Activated T-cell treated with anti-CD3 and anti-CD28 coated beads, Interleukin-2, amount 50 U/mL, for 24 hours (primary cell): ENCODE data around the gene ATP6V1B1.

ENCODE experiments used
- DNase-seq: peaks from one replicate; pipeline ENCODE4 v3.0.0-alpha.2; 2020
- H3K27ac Mint-ChIP-seq: 2 replicates; pipeline ENCODE4 v1.8.0; 2020; ENCODE audit warnings: mild to moderate bottlenecking, mixed read lengths
- H3K27me3 Mint-ChIP-seq: 2 replicates; pipeline ENCODE4 v1.8.0; 2020; ENCODE audit warnings: mixed read lengths
- H3K36me3 Mint-ChIP-seq: 2 replicates; pipeline ENCODE4 v1.8.0; 2020; ENCODE audit warnings: low read depth, mixed read lengths
- H3K4me1 Mint-ChIP-seq: 2 replicates; pipeline ENCODE4 v1.8.0; 2020; ENCODE audit warnings: low read depth, mixed read lengths
- H3K4me3 Mint-ChIP-seq: 2 replicates; pipeline ENCODE4 v1.8.0; 2020; ENCODE audit warnings: mild to moderate bottlenecking, moderate library complexity, mixed read lengths
- H3K9me3 Mint-ChIP-seq: 2 replicates; pipeline ENCODE4 v1.8.0; 2020; ENCODE audit warnings: mixed read lengths

ATP6V1B1 gene

DNA sequence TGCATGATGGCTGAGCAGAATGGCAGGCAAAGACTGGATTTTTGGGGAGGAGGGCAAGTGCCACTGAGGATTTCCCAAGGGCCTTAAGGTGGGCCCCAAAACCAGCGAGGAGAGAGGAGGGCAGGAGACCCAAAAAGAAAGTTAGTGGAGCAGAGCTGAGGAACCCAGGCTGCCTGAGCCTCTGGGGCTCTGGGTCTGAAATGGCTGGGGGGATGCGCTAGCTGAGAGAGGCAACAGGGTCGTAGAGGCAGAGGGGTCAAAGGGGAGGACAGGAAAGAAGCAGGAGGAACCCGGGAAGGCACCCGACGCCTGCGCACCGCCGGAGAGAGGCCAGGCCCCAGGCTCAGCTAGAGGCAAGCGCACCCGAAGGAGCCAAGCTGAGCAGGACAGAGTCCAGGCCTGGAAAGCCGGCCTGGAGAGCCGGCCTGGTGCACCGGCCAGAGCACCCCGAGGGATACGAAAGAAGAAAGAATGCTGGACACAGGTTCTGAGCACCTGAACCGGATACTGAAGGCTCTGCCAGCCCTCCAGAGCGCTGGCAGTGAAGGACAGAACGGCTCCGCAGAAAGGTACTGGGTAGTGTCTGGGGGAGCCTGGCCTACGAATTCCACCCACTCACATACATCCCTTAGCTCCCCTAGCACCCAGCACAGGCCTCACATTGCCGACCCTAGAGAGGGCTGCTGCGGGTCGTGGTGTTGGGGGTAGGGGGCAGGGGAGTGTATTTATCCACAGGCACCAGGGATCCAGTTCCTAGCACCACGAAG lies 39.5 kb upstream of the ATP6V1B1 start:
- Mint-ChIP-seq H3K36me3 (no peaks in the 10 kb centered on the region), H3K4me1 (peaks cover 22% of the 10 kb centered on the region), H3K27ac (no peak overlapping the region), H3K9me3 (no peaks in the 10 kb centered on the region), H3K4me3 (no peak overlapping the region), H3K27me3 (peaks cover 93% of the 10 kb centered on the region)
- peak; percentile 22 for DNase-seq

GRCh38 chr2:70896765-70897202 lies 38.9 kb upstream of the ATP6V1B1 start:
- Mint-ChIP-seq H3K4me3 (no peak overlapping the region), H3K4me1 (peaks cover 26% of the 10 kb centered on the region), H3K27ac (no peak overlapping the region), H3K27me3 (peaks cover 93% of the 10 kb centered on the region), H3K9me3 (no peaks in the 10 kb centered on the region), H3K36me3 (no peaks in the 10 kb centered on the region)
- peak; percentile 15 for DNase-seq

- Mint-ChIP-seq H3K4me1 (peaks cover 29% of the 10 kb centered on the region), H3K27me3 (peaks cover 93% of the 10 kb centered on the region), H3K27ac (no peak overlapping the region), H3K4me3 (no peak overlapping the region), H3K9me3 (no peaks in the 10 kb centered on the region), H3K36me3 (no peaks in the 10 kb centered on the region)
- DNase-seq = no peak
Observed at GRCh38 chr2:70897203-70897976, 38.3 kb upstream of the ATP6V1B1 start.

DNA sequence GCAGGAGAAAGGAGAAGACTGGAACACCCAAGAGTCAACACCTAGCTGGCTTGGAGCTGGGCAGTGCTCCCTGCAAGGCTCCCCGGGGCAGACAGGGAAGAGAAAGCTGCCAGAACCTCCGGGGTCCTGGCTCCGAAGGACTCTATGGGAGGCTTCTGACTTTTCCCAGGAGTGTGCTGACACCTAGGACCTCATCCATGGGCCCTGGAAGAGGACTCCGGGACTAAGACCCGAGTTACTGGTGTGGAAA lies 37.8 kb upstream of the ATP6V1B1 start:
- Mint-ChIP-seq H3K27me3 (peaks cover 93% of the 10 kb centered on the region), H3K4me1 (peaks cover 29% of the 10 kb centered on the region)
- DNase-seq = no peak

DNA sequence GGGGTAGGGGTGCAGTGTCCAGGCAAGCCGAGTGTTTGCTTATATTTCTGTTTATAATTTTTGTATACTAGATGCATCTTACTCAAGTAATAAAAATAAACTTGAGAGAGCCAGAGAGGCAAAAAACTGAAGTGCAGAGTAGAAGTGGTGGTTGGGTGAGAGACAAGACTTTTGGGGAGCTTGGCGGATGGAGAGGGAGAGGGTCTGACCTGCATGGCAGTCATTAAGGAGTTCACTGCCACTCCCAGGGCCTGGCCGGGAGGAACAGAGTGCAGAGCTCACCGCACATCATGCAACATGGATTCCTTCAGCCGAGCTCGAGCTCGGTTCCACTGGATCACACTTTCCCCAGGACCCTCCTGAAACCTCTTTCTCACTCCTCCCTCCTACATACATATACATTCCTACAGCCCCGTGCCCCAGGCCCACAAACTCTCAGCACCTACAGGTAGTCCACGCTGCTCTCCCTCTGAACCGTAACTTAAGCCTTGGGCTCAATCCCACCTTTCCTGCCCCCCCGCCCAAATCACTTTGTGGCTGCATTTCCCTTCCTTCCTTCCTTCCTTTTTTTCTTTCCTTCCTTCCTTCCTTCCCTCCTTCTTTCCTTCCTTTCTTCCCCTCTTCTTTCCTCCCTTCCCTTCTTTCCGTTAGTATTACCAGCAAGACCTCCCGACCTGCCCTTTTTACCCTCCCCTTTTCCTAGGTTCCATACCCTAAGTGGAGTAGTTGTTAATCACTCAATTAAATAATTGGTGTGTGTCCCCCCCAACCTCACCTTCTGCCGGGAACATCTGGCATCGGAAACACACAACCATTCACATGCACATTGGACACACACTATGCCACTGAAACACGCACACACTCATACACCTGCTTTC lies 37.1 kb upstream of the ATP6V1B1 start:
- Mint-ChIP-seq H3K27me3 (peaks cover 95% of the 10 kb centered on the region), H3K4me3 (no peak overlapping the region), H3K27ac (no peak overlapping the region), H3K4me1 (peaks cover 29% of the 10 kb centered on the region), H3K36me3 (no peaks in the 10 kb centered on the region), H3K9me3 (no peaks in the 10 kb centered on the region)
- no peak for DNase-seq

More for the DNA sequence above, 37.8 kb upstream of the ATP6V1B1 start:
- no peak overlapping the region for H3K27ac Mint-ChIP-seq
- no peaks in the 10 kb centered on the region for H3K36me3 Mint-ChIP-seq
- H3K4me3 Mint-ChIP-seq = no peak overlapping the region
- H3K9me3 Mint-ChIP-seq = no peaks in the 10 kb centered on the region

DNA sequence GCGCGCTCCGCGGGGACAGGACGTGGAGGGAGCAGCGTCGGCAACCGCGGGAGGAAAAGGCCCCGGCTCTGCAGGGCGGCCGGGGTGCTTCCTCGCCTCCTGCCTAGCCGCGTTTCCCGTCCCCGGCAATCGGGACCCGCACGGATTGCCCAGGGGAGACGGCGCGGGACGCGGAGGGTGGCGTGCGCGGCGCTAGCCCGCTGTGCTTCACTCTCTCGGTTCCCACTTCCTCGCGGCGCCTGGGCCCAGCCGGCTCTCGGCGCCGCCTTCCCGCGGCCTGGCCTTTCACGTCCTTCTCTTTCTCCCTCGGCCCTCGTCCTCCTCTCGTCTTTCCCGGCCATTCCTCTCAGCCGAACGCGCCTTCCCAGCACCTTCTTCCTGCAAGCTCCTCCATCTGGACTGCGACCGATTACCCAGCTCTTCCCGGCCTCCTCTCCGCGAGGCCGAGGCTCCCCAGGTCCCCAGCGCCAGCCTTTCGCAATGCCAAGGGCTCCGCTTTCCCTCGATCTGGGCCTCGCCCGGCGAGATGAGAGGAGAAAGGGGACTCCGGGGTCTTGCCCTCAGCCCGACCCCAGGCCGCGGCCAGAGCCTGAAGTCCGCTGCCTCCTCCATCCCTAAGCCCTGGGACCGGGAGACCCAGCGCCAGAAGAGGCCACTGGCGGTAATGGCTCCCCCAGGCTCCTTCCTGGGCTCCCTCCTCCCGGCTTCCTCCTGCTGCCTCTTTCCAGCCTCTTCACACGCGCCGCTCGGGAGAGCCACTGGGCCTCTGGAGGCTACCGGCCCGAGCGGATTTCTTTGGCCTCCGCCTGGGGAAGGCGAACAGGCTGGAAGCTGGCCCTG lies 34.3 kb upstream of the ATP6V1B1 start:
- Mint-ChIP-seq H3K4me3 (peak overlapping the region; percentile 68), H3K4me1 (peaks cover 29% of the 10 kb centered on the region), H3K36me3 (no peaks in the 10 kb centered on the region), H3K27ac (no peak overlapping the region), H3K9me3 (no peaks in the 10 kb centered on the region), H3K27me3 (peaks cover 98% of the 10 kb centered on the region)
- DNase-seq = no peak

DNA sequence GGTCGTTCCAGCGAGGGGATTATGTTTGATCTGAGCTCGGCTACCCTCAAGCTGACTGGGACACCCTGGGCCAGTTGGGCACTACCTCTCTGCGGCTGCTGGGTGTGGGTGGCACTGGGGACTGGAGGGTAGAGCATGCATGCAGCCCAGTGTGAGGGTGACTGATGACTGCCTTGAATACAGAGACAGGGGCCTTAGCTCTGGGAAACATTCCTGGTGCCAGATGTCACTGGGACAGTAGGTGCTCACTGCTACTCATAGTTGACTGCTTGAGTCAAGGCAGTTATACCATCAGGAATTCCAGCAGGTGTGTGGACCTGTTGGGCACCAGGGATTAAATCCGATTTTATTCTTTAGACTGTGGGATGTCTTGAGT lies 33.6 kb upstream of the ATP6V1B1 start:
- no peak for DNase-seq
- H3K4me3 Mint-ChIP-seq = peak overlapping the region; percentile 3
- no peaks in the 10 kb centered on the region for H3K9me3 Mint-ChIP-seq
- peaks cover 32% of the 10 kb centered on the region for H3K4me1 Mint-ChIP-seq
- H3K27me3 Mint-ChIP-seq = peaks cover 98% of the 10 kb centered on the region
- no peak overlapping the region for H3K27ac Mint-ChIP-seq
- H3K36me3 Mint-ChIP-seq = no peaks in the 10 kb centered on the region

DNA sequence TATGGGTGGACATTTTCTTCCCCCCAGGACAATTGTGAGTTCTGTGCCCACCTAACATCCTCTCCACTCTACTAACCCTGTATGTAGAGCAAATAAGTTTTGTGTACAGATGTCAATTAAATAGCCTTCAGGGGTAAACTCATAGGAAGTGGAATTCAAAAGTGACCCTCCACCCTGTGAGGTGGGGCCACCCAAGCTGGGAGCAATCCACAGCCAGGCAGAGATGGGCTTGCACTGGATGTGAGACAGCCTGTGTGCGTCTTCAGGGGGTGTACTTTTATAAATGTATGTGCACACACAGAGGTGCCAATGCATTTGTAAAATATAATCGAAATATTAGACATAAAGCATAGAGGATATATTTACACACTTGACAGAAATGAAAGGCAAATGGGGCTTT lies 33.1 kb upstream of the ATP6V1B1 start:
- Mint-ChIP-seq H3K27me3 (peaks cover 98% of the 10 kb centered on the region), H3K9me3 (no peaks in the 10 kb centered on the region), H3K4me1 (peaks cover 33% of the 10 kb centered on the region), H3K4me3 (no peak overlapping the region), H3K36me3 (no peaks in the 10 kb centered on the region), H3K27ac (no peak overlapping the region)
- DNase-seq = no peak

DNA sequence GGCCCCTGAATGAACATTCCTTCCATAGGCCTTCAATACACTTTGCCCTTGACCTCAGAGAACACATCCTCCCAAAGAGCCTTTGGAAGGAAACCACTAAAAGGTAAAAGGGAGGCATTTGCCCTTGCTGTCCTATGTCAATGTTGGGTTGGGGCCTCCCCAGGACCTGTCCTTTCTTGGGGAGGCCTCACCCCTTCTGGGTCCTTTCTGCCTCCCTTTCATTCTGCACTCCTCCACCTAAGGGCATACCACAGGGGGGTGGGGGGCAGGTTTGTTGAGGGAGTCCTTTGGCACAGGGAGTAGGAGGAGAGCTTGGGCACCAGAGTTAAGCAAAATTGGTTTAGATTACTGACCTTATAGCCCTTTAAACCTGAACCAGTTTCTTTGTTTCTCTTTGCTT lies 32.5 kb upstream of the ATP6V1B1 start:
- no peak overlapping the region for H3K4me3 Mint-ChIP-seq

GRCh38 chr2:70903641-70904340 lies 31.9 kb upstream of the ATP6V1B1 start:
- H3K27ac Mint-ChIP-seq = no peak overlapping the region
- H3K4me1 Mint-ChIP-seq = peaks cover 36% of the 10 kb centered on the region
- no peak for DNase-seq
- no peak overlapping the region for H3K4me3 Mint-ChIP-seq
- H3K27me3 Mint-ChIP-seq = peaks cover 96% of the 10 kb centered on the region
- H3K9me3 Mint-ChIP-seq = no peaks in the 10 kb centered on the region
- no peaks in the 10 kb centered on the region for H3K36me3 Mint-ChIP-seq

More for the DNA sequence above, 32.5 kb upstream of the ATP6V1B1 start:
- H3K9me3 Mint-ChIP-seq = no peaks in the 10 kb centered on the region
- no peaks in the 10 kb centered on the region for H3K36me3 Mint-ChIP-seq
- no peak for DNase-seq
- peaks cover 96% of the 10 kb centered on the region for H3K27me3 Mint-ChIP-seq
- H3K4me1 Mint-ChIP-seq = peaks cover 36% of the 10 kb centered on the region
- no peak overlapping the region for H3K27ac Mint-ChIP-seq

DNA sequence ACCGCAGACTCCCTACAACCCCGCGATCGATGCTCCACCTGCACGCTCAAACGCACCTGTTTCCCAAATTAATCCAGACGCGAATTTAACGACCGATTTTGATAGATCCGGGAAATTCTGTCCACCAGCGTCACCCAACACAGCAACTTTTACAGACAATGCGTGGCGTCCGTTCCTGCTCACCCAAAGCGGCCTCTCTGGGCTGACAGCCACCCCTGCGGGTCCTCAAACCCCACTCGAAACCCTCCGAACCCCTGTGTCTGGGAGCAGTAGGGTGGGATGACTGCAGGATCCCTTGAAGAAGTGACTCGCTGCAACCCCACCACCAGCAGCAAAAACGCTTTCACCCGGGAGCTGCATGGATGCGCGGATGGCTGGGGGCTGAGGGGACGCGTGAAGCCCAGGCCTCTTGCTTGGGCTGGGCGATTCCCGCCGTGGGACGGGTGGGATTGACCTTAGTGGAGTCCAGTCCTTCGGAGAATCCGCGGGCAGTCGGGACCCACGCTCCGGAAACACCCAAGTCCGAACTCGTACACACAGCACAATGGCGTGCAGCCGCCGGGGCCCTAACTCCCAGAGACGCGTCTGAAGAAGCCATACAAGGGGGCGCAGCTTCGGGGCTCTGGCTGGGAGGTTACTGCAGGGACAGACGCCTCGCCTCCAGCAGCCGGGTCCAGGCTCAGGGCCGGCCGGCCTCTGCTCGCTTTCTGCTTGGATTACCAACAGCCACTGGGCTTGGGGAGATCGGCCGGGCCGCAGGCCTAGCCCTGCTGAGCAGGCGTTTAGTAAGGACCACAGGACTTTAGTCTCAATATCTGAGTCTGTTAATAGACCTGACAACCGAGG lies 31.1 kb upstream of the ATP6V1B1 start:
- Mint-ChIP-seq H3K4me1 (peaks cover 30% of the 10 kb centered on the region), H3K9me3 (no peaks in the 10 kb centered on the region), H3K36me3 (no peaks in the 10 kb centered on the region), H3K27ac (no peak overlapping the region), H3K4me3 (no peak overlapping the region), H3K27me3 (peaks cover 89% of the 10 kb centered on the region)
- DNase-seq = no peak

- no peak overlapping the region for H3K27ac Mint-ChIP-seq
- H3K36me3 Mint-ChIP-seq = no peaks in the 10 kb centered on the region
- no peak for DNase-seq
- peaks cover 83% of the 10 kb centered on the region for H3K27me3 Mint-ChIP-seq
- H3K4me3 Mint-ChIP-seq = no peak overlapping the region
- no peaks in the 10 kb centered on the region for H3K9me3 Mint-ChIP-seq
- peaks cover 24% of the 10 kb centered on the region for H3K4me1 Mint-ChIP-seq
Observed at GRCh38 chr2:70905443-70906421, 30.0 kb upstream of the ATP6V1B1 start.
